Measurements from ENCODE around the gene THOP1. TPM values are rescaled to one million over a fixed set of nuclear protein-coding genes. Genes with fewer than 3 reads are reported as not detected.

The THOP1 gene
- total RNA-seq, 1 donor from 2014 or later: 190 TPM

DNA sequence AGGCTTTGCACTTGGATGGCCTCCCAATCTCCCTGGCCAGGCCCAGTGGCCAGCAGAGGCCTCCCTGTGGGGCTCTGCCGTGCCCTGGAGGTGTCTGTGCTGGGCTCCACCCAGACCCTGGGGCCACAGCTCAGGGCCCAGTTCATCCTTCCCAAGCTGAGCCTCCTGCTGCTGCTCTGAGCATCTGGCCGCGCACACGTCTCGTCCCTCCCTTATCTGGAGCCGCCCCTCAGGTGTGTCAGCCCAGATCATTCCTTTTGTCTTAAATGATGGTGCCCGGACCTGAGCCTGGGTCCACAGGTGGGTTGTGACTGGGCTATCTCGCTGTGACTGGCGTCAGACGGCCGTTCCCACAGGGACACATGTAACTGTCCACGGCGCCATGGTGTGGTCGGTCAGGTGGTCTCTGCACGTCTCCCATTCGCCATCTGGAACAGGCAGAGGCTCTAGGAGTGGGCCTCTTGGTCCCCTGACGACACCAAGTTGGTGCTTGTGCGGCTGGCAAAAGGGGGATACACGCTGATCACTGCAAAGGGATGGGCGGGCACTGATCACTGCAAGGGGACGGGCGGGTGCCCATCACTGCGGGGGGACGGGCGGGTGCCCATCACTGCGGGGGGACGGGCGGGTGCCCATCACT lies 20.1 kb downstream of the THOP1 start:
- peaks cover 6% of the 10 kb centered on the region for H3K4me1 Mint-ChIP-seq (ENCODE audit: low read depth)
- H3K4me3 Mint-ChIP-seq: no peak overlapping the region
- no peaks in the 10 kb centered on the region for H3K9me3 Mint-ChIP-seq
- DNase-seq (ENCODE audit: low spot score): no peak
- no peaks in the 10 kb centered on the region for H3K27me3 Mint-ChIP-seq (ENCODE audit: insufficient read depth)
- intact Hi-C loops (cut with micrococcal nuclease): no loop called here
- H3K27ac Mint-ChIP-seq: no peak overlapping the region
- peaks cover 23% of the 10 kb centered on the region for H3K36me3 Mint-ChIP-seq (ENCODE audit: low read depth)

DNA sequence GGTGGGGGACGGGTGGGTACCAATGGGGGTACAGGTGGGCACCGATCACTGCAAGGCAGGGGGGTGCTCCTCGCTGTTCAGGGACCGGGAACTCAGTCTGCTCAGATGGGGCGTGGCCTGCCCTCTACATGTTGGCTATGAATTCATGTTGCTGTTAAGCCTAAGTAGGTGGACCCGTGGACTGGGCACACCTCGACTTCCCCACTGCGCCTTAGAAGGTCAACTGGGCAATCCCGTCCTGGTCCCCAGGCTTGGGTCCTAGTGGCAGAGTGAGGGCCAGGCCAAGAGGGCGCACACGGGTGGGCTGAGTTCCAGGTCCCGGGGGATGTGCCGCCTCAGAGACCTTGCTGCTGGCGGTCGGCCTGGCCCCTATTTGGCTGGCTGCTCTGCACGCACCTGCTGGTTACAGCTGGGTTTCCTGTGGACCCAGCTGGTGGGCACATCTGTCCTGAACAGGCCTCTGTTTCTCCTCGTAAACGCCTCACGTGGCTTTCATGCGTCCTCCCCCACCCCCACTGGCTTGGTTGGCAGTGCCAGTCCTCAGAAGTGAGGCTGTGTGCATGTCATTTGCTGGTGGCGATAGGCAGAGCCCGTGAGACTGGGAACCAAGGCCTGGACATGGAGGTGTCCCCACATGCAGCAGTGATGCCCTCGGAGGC lies 20.8 kb downstream of the THOP1 start:
- Mint-ChIP-seq H3K9me3 (no peaks in the 10 kb centered on the region), H3K27me3 (ENCODE audit: insufficient read depth) (no peaks in the 10 kb centered on the region), H3K36me3 (ENCODE audit: low read depth) (peaks cover 20% of the 10 kb centered on the region), H3K27ac (no peak overlapping the region), H3K4me3 (no peak overlapping the region), H3K4me1 (ENCODE audit: low read depth) (peaks cover 6% of the 10 kb centered on the region)
- no peak for DNase-seq (ENCODE audit: low spot score)
- intact Hi-C loops (cut with micrococcal nuclease): no loop called here

DNA sequence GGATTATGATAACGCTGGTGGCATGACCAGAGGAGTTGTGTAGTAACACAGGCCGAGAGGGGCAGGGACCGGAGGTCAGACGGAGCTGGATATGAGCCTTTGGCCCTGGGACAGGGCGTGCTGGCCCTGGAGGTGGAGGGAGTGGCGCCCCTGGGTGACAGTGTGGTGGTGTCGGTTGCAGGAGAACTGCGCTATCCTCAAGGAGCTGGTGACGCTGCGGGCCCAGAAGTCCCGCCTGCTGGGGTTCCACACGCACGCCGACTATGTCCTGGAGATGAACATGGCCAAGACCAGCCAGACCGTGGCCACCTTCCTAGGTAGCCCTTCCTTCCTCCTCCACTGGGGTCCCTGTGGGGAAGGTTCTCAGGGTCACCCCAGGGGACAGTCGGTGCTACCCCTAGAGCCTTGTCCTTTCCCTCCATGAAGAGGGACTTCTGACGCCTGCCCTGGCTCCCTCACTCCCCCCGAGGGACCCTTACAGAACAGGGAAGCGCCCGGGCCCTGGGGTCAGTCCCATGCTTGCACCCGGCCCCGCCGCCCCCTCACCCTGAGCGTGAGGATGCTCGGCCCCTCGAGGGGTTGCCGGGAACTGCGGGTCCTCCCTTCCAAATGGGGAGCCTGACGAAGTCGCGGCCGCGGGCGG lies 21.6 kb downstream of the THOP1 start:
- DNase-seq (ENCODE audit: low spot score): no peak
- Mint-ChIP-seq H3K4me1 (ENCODE audit: low read depth) (peaks cover 6% of the 10 kb centered on the region), H3K27ac (no peak overlapping the region), H3K27me3 (ENCODE audit: insufficient read depth) (no peaks in the 10 kb centered on the region), H3K4me3 (no peak overlapping the region), H3K36me3 (ENCODE audit: low read depth) (peaks cover 19% of the 10 kb centered on the region), H3K9me3 (no peaks in the 10 kb centered on the region)
- intact Hi-C loops (cut with micrococcal nuclease): no loop called here

DNA sequence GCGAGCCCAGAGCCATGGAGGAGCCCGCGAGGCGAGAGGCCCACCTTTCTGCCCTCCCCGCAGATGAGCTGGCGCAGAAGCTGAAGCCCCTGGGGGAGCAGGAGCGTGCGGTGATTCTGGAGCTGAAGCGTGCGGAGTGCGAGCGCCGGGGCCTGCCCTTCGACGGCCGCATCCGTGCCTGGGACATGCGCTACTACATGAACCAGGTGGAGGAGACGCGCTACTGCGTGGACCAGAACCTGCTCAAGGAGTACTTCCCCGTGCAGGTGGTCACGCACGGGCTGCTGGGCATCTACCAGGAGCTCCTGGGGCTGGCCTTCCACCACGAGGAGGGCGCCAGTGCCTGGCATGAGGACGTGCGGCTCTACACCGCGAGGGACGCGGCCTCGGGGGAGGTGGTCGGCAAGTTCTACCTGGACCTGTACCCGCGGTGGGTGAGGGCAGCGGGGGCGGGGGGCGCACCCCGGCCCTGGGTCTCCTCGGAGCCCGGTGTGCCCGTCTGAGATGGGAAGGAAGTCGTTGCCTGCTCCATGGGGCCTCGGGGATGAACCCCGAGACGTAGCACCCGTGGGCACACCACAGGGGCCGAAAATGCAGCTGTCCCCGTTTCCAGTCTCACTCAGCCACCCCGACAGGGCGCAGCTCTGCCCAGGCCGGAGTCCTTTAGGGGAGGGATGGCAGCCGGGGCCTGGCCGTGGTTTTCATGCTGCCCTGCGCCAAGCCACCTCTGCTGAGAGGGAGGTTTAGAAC lies 22.3 kb downstream of the THOP1 start:
- no peaks in the 10 kb centered on the region for H3K9me3 Mint-ChIP-seq
- H3K4me1 Mint-ChIP-seq (ENCODE audit: low read depth): peaks cover 4% of the 10 kb centered on the region
- no peak overlapping the region for H3K27ac Mint-ChIP-seq
- H3K4me3 Mint-ChIP-seq: no peak overlapping the region
- intact Hi-C loops (cut with micrococcal nuclease): no loop called here
- peaks cover 16% of the 10 kb centered on the region for H3K36me3 Mint-ChIP-seq (ENCODE audit: low read depth)
- no peaks in the 10 kb centered on the region for H3K27me3 Mint-ChIP-seq (ENCODE audit: insufficient read depth)
- no peak for DNase-seq (ENCODE audit: low spot score)

DNA sequence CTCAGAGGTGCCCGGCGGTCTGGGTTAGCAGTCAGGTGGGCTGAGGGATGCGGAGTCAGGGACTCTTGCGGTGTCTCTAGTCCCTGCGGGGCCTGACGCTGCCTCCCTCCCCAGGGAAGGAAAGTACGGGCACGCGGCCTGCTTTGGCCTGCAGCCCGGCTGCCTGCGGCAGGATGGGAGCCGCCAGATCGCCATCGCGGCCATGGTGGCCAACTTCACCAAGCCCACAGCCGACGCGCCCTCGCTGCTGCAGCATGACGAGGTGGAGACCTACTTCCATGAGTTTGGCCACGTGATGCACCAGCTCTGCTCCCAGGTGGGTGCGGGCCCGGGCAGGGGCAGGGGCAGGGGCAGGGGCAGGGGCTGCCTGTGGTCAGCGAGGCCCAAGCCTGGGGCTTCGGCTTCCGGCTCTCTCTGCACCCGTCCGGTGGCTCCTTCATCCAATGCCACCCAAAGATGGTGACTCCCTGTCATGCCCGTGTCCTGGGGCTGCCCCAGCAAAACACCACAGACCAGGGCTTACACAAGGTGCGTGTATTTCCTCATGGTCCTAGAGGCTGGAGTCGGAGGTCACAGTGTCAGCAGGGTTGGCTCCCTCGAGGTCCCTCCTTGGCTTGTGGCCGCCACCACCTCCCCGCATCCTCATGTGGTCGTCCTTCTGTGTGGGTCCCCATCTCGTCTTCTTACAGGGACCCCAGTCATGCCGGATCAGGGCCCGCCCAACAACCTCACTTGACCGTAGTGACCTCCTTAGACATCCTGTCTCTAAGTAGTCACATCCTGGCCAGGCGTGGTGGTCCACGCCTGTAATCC lies 23.0 kb downstream of the THOP1 start:
- intact Hi-C loops (cut with micrococcal nuclease): no loop called here
- Mint-ChIP-seq H3K4me1 (ENCODE audit: low read depth) (no peaks in the 10 kb centered on the region), H3K27ac (no peak overlapping the region), H3K27me3 (ENCODE audit: insufficient read depth) (no peaks in the 10 kb centered on the region), H3K36me3 (ENCODE audit: low read depth) (peaks cover 12% of the 10 kb centered on the region), H3K9me3 (no peaks in the 10 kb centered on the region), H3K4me3 (no peak overlapping the region)
- DNase-seq (ENCODE audit: low spot score): no peak

DNA sequence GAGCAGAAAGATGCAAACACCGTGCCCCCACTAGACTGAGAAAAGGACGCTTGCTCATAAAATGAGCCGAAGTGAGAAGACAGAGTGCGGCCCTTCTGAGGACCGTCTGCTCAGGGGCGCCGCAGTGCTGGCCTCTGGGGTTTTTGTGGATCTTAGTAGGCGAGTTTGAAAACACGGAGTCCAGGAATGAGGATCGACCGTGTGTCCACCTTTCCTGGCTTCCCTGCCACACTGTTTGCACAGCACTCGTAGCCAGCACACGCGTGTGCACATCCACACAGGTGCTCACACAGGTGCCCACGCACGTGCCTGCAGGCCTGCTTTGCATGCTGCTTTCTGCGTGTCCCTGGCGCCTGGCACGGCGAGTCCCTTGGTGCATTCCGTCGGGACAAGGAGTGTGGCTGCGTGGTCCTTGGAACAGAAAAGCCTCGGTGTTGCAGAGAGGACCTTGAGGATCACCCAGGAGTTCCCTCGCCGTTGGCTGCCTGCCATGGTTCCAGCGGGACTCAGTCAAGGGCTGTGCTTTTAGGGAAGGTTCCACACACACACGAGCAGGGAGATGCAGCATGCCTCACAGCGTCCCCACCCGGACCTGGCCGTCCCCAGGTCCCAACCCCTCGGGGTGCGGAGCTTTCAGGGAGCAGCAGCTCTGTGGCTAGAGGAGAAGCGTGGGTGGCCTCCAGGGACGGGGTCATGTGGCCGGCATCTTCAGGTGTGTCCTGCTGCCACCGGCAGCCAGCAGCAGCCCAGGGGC lies 24.3 kb downstream of the THOP1 start:
- DNase-seq (ENCODE audit: low spot score): no peak
- Mint-ChIP-seq H3K9me3 (no peaks in the 10 kb centered on the region), H3K4me1 (ENCODE audit: low read depth) (no peaks in the 10 kb centered on the region), H3K27ac (no peak overlapping the region), H3K4me3 (no peak overlapping the region), H3K36me3 (ENCODE audit: low read depth) (peaks cover 10% of the 10 kb centered on the region), H3K27me3 (ENCODE audit: insufficient read depth) (no peaks in the 10 kb centered on the region)
- intact Hi-C loops (cut with micrococcal nuclease): no loop called here

DNA sequence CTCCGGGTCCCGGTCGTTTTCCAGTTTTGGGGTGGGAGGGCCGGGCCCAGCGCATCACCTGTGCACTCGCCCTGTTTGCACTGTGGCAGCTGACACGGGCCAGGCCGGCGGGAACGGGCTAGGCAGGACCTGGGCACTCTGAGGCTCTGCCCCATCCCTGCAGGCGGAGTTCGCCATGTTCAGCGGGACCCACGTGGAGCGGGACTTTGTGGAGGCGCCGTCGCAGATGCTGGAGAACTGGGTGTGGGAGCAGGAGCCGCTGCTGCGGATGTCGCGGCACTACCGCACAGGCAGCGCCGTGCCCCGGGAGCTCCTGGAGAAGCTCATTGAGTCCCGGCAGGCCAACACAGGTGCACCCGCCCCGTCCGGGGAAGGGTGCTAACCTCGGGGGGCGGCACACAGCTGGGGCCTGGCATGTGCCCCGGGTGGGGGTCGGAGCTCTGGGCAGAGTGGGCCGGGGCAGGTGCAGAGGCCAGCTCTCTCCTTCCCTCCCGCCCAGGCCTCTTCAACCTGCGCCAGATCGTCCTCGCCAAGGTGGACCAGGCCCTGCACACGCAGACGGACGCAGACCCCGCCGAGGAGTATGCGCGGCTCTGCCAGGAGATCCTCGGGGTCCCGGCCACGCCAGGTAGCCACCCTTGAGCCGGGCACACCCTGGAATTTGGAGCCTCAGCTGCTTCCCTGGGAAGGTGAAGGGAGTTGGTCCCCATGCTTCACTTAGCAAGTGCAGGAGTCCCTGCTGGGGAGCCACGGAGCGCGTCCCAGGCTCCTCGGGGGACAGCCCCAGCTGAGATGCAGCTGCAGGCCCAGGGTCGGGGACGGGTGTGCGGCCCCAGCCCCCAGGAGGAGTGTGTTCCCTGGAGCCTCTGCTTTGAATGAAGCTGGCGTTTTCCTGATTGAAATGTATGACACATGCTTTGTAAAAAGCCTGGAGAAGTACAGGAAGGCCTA lies 25.1 kb downstream of the THOP1 start:
- Mint-ChIP-seq H3K27me3 (ENCODE audit: insufficient read depth) (no peaks in the 10 kb centered on the region), H3K36me3 (ENCODE audit: low read depth) (peaks cover 9% of the 10 kb centered on the region), H3K9me3 (no peaks in the 10 kb centered on the region), H3K4me3 (no peak overlapping the region), H3K27ac (no peak overlapping the region), H3K4me1 (ENCODE audit: low read depth) (no peaks in the 10 kb centered on the region)
- DNase-seq (ENCODE audit: low spot score): no peak
- intact Hi-C loops (cut with micrococcal nuclease): no loop called here

DNA sequence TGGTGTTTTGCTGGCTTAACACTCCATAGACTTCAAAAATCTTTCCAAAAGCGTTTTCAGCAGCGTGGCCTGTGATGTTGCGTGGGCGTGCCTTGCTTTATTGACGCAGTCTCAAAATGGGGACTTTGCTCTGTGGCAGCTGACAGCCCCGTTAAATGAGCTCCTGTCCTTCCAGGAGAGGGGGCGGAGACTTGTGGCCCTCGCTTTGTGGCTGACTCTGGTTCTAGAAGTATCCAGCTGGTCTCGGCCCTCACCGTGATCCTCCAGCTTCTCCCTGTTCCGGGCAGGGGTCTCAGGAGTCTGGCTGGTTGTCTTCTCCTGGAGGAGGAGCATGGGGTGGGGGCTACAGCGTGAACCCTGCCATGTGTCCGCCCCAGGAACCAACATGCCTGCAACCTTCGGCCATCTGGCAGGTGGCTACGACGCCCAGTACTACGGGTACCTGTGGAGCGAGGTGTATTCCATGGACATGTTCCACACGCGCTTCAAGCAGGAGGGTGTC lies 26.0 kb downstream of the THOP1 start:
- DNase-seq (ENCODE audit: low spot score): no peak
- Mint-ChIP-seq H3K4me3 (no peak overlapping the region), H3K27ac (no peak overlapping the region), H3K9me3 (no peaks in the 10 kb centered on the region), H3K4me1 (ENCODE audit: low read depth) (no peaks in the 10 kb centered on the region), H3K27me3 (ENCODE audit: insufficient read depth) (no peaks in the 10 kb centered on the region), H3K36me3 (ENCODE audit: low read depth) (peaks cover 7% of the 10 kb centered on the region)
- intact Hi-C loops (cut with micrococcal nuclease): no loop called here

DNA sequence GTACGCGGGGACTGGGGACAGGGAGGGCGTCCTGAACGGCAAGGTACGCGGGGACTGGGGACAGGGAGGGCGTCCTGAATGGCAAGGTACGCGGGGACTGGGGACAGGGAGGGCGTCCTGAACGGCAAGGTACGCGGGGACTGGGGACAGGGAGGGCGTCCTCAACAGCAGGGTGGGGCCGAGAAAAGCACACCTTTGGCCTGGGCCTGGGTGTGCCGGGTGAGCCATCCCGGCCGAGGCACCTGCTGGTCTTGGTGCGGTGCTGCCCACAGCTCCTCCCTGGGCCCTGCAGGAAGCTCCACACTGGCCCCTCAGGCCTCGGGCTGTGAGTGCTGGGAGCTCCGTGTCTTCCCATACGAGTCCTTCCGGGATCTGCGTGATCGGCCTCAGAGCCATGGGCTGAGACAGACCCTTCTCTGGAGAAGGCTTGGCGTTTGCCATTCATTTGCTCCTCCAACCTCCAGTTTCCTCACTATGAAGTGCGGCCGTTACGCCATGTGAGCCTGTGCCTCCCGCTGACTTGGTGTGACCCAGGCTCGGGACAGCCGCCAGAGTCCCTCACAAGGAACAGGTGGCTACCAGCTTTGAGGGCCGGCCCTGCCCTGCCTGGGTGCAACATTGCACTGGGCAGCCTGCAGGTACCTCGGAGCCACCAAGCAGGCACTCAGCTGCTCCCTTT lies 26.6 kb downstream of the THOP1 start:
- intact Hi-C loops (cut with micrococcal nuclease): no loop called here
- Mint-ChIP-seq H3K9me3 (no peaks in the 10 kb centered on the region), H3K27ac (no peak overlapping the region), H3K36me3 (ENCODE audit: low read depth) (peaks cover 6% of the 10 kb centered on the region), H3K4me1 (ENCODE audit: low read depth) (no peaks in the 10 kb centered on the region), H3K27me3 (ENCODE audit: insufficient read depth) (no peaks in the 10 kb centered on the region), H3K4me3 (no peak overlapping the region)
- no peak for DNase-seq (ENCODE audit: low spot score)

DNA sequence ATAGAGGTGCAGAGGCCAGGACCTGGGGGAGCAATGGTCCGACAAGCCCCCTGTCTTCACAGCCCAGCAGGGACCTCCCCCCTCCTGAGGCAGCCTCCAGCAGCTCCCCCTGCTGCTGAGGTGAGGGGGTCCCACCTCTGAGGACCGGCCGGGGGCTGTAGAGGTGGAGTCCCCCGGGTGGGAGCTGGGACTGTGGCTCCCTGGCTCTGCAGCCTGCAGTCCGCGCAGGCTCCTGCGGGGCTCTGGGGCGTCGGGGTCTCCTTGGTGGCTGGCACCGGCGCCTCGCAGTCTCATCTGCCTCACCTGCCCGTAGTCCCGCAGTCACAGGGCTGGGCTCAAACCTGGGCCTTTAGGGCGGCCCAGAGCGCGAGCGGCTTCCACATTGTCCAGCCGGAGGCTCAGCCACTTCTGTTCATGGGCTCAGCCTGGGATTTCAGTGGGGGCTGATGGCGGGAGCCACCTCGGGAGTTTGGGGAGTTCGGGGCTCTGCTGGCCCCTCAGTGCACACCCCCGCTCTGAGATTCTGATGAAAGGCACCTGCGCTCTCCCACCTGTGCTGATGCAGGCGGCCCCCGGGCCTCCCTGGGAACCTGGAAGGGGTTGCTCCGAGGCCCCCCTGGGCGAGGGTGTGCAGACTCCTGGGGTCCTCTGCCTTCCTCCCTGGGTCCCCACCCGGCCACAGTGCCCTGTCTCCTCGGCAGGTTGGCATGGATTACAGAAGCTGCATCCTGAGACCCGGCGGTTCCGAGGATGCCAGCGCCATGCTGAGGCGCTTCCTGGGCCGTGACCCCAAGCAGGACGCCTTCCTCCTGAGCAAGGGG lies 27.3 kb downstream of the THOP1 start:
- Mint-ChIP-seq H3K36me3 (ENCODE audit: low read depth) (peaks cover 6% of the 10 kb centered on the region), H3K27ac (no peak overlapping the region), H3K9me3 (no peaks in the 10 kb centered on the region), H3K4me1 (ENCODE audit: low read depth) (no peaks in the 10 kb centered on the region), H3K4me3 (no peak overlapping the region), H3K27me3 (ENCODE audit: insufficient read depth) (no peaks in the 10 kb centered on the region)
- intact Hi-C loops (cut with micrococcal nuclease): no loop called here
- no peak for DNase-seq (ENCODE audit: low spot score)

Measured in activated T-helper 1 cell treated with anti-CD3 and anti-CD28 coated beads, Interleukin-12 subunit alpha, Interleukin-12 subunit beta, Interleukin-2, Interleukin-4 antibody, amounts not matched to agents 30 ng/mL and 10 ng/mL and 1 ng/mL, durations not matched to agents 14 hours and 24 hours and 36 hours (primary cell).